A549 treated with RU486 at 1 μM for 4 hours (cell line): ENCODE data around the gene ATAD1. TPM values are rescaled to one million over a fixed set of nuclear protein-coding genes. Genes with fewer than 3 reads are reported as not detected.

Experiments
- total RNA-seq: library from RNA; stranded (reverse); fragments of 200-300 nt; extraction: Qiagen RNA extraction; gene quantifications from 5 replicates; pipeline ENCODE4 v1.2.3, GENCODE V29; 2022; ENCODE audit warnings: low read depth

ATAD1 gene, protein sequence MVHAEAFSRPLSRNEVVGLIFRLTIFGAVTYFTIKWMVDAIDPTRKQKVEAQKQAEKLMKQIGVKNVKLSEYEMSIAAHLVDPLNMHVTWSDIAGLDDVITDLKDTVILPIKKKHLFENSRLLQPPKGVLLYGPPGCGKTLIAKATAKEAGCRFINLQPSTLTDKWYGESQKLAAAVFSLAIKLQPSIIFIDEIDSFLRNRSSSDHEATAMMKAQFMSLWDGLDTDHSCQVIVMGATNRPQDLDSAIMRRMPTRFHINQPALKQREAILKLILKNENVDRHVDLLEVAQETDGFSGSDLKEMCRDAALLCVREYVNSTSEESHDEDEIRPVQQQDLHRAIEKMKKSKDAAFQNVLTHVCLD
- total RNA-seq, result 22.6 to 56.6 TPM (median 46.0 TPM) in 5 replicates

DNA sequence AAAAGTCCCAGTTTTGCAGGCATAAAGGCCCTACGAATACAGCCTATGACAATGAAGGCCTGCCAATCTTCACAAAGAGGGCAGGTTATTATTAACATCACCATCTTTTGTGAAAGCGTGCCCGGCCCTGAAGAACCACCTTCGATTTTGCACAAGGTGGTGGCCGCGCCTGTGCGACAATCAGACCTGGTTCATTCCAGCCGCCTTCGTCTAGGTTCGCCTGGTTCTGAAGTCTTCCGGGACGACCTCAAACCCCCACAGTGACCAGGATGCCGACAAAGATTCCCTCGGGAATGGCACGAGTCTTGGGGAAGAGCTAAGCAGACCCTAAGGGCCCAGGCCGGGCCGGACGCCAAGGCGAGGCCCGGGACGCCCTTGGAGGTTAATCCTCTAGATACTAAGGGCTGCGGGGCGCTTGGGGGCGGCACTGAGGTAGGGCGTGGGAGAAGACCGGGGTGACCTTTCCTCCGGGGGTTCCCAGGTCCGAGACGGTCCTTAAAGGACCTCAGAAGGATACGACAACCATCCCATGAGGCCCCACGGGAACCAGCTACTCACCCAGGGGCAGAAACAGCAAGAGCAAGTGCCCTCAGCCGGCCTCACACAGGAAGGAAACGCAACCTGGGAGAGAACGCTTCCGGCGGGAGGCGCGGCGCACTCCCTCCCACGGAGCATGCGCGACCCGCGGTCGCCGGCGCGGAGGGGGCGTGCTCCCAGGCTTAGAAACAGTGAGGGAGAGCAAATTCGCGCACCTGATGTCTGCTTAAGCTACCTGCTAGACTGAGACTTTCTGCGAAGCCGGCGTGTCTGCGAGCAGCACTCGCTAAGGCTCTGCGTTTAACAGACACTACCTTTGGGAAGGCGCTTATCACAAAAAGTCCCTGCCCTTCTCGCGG is at the start of gene ATAD1:
ATAD1 (minus strand) TSS at position 618 of the 896 bp plus-strand sequence. CDS start 3,627 bp downstream, outside the sequence.

DNA sequence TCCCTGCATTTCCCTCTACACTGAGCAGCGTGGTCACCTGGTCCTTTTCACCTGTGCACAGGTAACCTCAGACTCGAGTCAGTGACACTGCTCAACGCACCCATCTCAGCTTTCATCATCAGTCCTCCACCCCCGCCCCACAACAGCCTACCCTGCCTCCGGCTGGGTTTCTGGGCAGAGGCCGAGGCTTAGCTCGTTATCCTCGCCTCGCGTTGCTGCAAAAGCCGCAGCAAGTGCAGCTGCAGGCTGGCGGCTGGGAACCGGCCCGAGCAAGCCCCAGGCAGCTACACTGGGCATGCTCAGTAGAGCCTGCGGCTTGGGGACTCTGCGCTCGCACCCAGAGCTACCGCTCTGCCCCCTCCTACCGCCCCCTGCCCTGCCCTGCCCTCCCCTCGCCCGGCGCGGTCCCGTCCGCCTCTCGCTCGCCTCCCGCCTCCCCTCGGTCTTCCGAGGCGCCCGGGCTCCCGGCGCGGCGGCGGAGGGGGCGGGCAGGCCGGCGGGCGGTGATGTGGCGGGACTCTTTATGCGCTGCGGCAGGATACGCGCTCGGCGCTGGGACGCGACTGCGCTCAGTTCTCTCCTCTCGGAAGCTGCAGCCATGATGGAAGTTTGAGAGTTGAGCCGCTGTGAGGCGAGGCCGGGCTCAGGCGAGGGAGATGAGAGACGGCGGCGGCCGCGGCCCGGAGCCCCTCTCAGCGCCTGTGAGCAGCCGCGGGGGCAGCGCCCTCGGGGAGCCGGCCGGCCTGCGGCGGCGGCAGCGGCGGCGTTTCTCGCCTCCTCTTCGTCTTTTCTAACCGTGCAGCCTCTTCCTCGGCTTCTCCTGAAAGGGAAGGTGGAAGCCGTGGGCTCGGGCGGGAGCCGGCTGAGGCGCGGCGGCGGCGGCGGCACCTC is 45.3 kb upstream of the ATAD1 start, which contains the start of the genes KLLN and PTEN:
KLLN (minus strand) TSS at position 481 of the 891 bp plus-strand sequence. CDS start 1,046 bp downstream, outside the sequence.
PTEN (plus strand) TSS at position 573 of the 891 bp plus-strand sequence. CDS start 845 bp downstream, outside the sequence.

Other genes with a start within 250 kb of the ATAD1 start
- gene PAPSS2, start 158.3 kb downstream of the ATAD1 start, total RNA-seq, result 18.7 to 25.1 TPM (median 22.7 TPM) in 5 replicates
- gene KLLN, start 45.3 kb upstream of the ATAD1 start, total RNA-seq, result 0.39 to 0.54 TPM (median 0.47 TPM) in 5 replicates
- 30.0 to 66.6 TPM (median 45.8 TPM) in 5 replicates for gene PTEN, start 45.4 kb upstream of the ATAD1 start, total RNA-seq